Ovary (tissue), 9 donors: Measurements from ENCODE around the gene ZNF460. TPM values are rescaled to one million over a fixed set of nuclear protein-coding genes. Genes with fewer than 3 reads are reported as not detected.

Experiments used
- DNase-seq, 5 donors: peaks; one replicate each; pipeline ENCODE4 v3.0.0-alpha.2; 2019 to 2020
- H3K27ac ChIP-seq, 2 donors: fragments of 200-600 bp; one replicate each; pipeline versions ENCODE4 v1.5.1 to v1.8.0; 2019 to 2022
- H3K27me3 ChIP-seq: fragments of 200-600 bp; one replicate; pipeline ENCODE4 v1.8.0; 2022
- H3K36me3 ChIP-seq: fragments of 200-600 bp; sonication (generic); one replicate; pipeline ENCODE4 v1.5.1; 2019
- H3K4me1 ChIP-seq: one replicate; pipeline ENCODE4 v1.8.1; 2013; ENCODE audit warnings: mild to moderate bottlenecking, moderate library complexity; ENCODE audit not compliant: insufficient read depth
- H3K4me3 ChIP-seq: fragments of 200-600 bp; sonication (generic); one replicate; pipeline ENCODE4 v1.5.1; 2017
- H3K9me3 ChIP-seq, 2 donors: fragments of 200-600 bp in 1 of 2; sonication (generic) in 1 of 2; one replicate each; pipeline versions ENCODE4 v1.5.1 to v1.8.1; 2013 to 2019; ENCODE audit warnings: mild to moderate bottlenecking in 1 of 2, moderate library complexity in 1 of 2
- CTCF ChIP-seq, 3 donors: fragments of 450-650 bp in 2 of 3; fragments of 200-600 bp in 1 of 3; IDR thresholded peaks; one replicate each; pipeline versions ENCODE4 v1.5.1 to v1.8.0; 2016 to 2022; ENCODE audit warnings: antibody characterized with exemption in 3 of 3, mild to moderate bottlenecking in 1 of 3
- EP300 ChIP-seq: sonication (generic); formaldehyde crosslinking; IDR thresholded peaks from one replicate; pipeline ENCODE4 v1.6.1; 2017; ENCODE audit warnings: antibody characterized with exemption
- POLR2A ChIP-seq: fragments of 450-650 bp; IDR thresholded peaks from one replicate; pipeline ENCODE4 v1.6.1; 2017; ENCODE audit warnings: antibody characterized with exemption, mild to moderate bottlenecking, moderate library complexity
- WGBS, 3 donors: extraction: QIAGEN DNeasy Blood & Tissue Kit in 1 of 3; methylation state at CpG; one replicate each; pipeline versions ENCODE4 v1.1.5 to v1.1.7; 2013 to 2017; 5-methylcytosine and 5-hydroxymethylcytosine counted together
- intact Hi-C, 4 donors: fragments of 100-400 bp; cut with DNase I; formaldehyde crosslinking; loops; one replicate each; pipeline versions ENCODE4 v1.11.0 to v1.15.1; 2022 to 2023
- polyA plus RNA-seq, 2 donors: library from polyadenylated mRNA; stranded (reverse); fragments of 200-250 nt in 1 of 2; fragments of 350-450 nt in 1 of 2; fragmentation: Illumina TruSeq in 1 of 2; extraction: RNeasy Lipid Tissue Mini Kit (QIAGEN cat#74804) in 1 of 2; gene quantifications; one replicate each; pipeline ENCODE4 v1.2.3, GENCODE V29; 2013 to 2014
- total RNA-seq, 7 donors: library from RNA; depleted of rRNA in 2 of 7; stranded (reverse); fragments of >200 nt in 2 of 7; fragmentation: NEBNext Ultra II Directional in 3 of 7; extraction: Animal tissue kit (Norgen Biotek cat#: 25700) in 3 of 7; gene quantifications; one replicate each; pipeline versions ENCODE4 v1.1.0 to v1.2.4, GENCODE V29; 2016 to 2023
- donor health status: DM: no; HTN: no; CAD: no; lungs with moderate emphysema.
- donor health status: DM: no; HTN: no; CAD: no.
- donor health status: Bipolar disorder and iron deficiency.
- donor health status: DM: yes; HTN: yes; CAD: no.
- donor health status: DM: no; HTN: no; CAD: no.
- donor health status: DM: yes; HTN: yes; CAD: no.

Gene ZNF460
- total and polyA plus RNA-seq, 9 donors: 3.0 to 103 (median 61.9) TPM

DNA sequence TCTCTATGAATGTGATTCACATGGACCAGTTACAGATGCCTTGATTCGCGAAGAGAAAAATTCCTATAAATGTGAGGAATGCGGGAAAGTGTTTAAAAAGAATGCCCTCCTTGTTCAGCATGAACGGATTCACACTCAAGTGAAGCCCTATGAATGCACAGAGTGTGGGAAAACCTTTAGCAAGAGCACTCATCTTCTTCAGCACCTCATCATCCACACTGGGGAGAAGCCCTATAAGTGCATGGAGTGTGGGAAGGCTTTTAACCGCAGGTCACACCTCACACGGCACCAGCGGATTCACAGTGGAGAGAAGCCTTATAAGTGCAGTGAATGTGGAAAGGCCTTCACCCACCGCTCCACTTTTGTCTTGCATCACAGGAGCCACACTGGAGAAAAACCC is 47.7 kb downstream of the ZNF460 start:
- H3K36me3 ChIP-seq: peaks cover 12% of the 10 kb centered on the region

DNA sequence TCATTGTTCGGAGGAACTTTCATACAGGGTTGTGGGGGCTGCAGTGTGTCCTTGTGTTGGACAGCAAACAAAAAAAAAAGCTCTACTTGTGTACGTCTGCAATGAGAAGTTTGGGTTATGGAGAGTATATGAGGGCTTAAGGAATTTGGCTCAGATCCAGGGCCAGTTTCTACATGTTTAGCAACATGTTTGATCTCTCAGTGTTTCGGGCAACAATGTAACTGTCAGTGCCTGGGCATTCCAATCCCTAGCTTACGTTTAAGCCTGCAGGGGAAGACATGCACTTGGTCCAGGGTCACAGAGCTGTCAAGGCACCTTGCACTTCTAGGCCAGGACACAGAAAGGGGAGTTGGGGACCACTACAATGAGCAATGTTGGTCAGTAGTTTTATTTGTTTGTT is 53.9 kb downstream of the ZNF460 start:
- H3K36me3 ChIP-seq: no peaks in the 10 kb centered on the region
- H3K27me3 ChIP-seq: no peaks in the 10 kb centered on the region
- DNase-seq: no peak
- TF ChIP-seq EP300: no peak
- H3K4me3 ChIP-seq: no peak overlapping the region
- intact Hi-C loops: no loop called here
- 68 to 72% (median 69%) methylated on average over 4 of the region's 4 CpGs for WGBS, 3 donors
- peaks cover under 1 to 3% of the 10 kb centered on the region in 2 donors for H3K9me3 ChIP-seq
- no peak overlapping the region for H3K27ac ChIP-seq
- no peaks in the 10 kb centered on the region for H3K4me1 ChIP-seq

More for the DNA sequence above, 47.7 kb downstream of the ZNF460 start:
- Histone ChIP-seq H3K9me3 (peaks cover 17 to 59% of the 10 kb centered on the region in 2 donors), H3K27ac (no peak overlapping the region), H3K27me3 (no peaks in the 10 kb centered on the region), H3K4me3 (no peak overlapping the region), H3K4me1 (no peaks in the 10 kb centered on the region)
- intact Hi-C loops: no loop called here
- TF ChIP-seq CTCF (IDR thresholded peaks at IDR 0.05) (no peak), POLR2A (no peak), EP300 (no peak)
- DNase-seq: no peak
- 95 to 96% (median 96%) methylated on average over 8 of the region's 8 CpGs for WGBS, 3 donors

DNA sequence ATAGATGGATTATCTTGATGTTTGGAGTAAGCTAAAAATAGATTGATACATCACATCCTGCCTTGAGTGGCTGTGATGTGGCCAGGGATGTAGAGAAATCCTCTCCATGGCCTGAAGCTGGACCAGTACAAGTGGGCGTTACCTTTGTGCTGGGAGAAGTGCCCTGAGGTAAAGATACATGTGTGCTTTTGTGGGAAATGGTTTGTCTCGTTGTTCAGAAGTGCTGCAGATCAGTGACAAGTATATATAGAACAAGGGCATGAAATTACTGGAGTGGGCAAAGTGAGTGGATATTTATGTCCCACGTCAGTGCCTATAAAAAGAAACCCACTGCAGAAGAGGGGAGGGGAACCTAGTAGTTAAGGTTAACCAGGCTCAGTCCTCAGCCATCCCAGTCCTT is 58.6 kb downstream of the ZNF460 start:
- Histone ChIP-seq H3K4me3 (no peak overlapping the region), H3K4me1 (no peaks in the 10 kb centered on the region), H3K9me3 (no peaks in the 10 kb centered on the region), H3K36me3 (no peaks in the 10 kb centered on the region), H3K27ac (no peak overlapping the region), H3K27me3 (no peaks in the 10 kb centered on the region)
- TF ChIP-seq CTCF (IDR thresholded peaks at IDR 0.05): no peak
- TF ChIP-seq POLR2A: no peak
- TF ChIP-seq EP300: no peak
- DNase-seq: no peak
- WGBS, 3 donors: 62 to 70% (median 63%) methylated on average over 3 of the region's 3 CpGs
- intact Hi-C loops: no loop called here

DNA sequence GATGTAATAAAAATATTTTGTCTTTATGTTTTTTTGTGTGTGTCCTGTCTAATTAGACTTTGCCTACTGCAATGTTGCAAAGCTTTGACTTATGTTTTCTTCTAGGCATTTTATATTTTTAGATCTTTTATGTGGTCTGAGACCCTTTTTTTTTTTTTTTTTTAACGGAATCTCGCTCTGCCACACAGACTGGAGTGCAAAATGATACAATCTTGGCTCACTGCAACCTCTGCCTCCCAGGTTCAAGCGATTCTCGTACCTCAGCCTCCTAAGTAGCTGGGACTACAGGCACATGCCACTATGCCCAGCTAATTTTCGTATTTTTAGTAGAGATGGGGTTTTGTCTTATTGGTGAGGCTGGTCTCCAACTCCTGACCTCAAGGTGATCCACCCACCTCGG is 62.3 kb downstream of the ZNF460 start:
- no peaks in the 10 kb centered on the region for H3K9me3 ChIP-seq
- intact Hi-C loops: no loop called here
- 67 to 77% (median 73%) methylated on average over 6 of the region's 6 CpGs for WGBS, 3 donors

More for the DNA sequence above, 62.3 kb downstream of the ZNF460 start:
- Histone ChIP-seq H3K4me1 (no peaks in the 10 kb centered on the region), H3K36me3 (no peaks in the 10 kb centered on the region), H3K27me3 (no peaks in the 10 kb centered on the region), H3K27ac (no peak overlapping the region), H3K4me3 (no peak overlapping the region)
- TF ChIP-seq EP300: no peak
- no peak for TF ChIP-seq CTCF (IDR thresholded peaks at IDR 0.05)
- TF ChIP-seq POLR2A: no peak
- DNase-seq: no peak

Other genes with a start within 250 kb of the ZNF460 start
- not detected for gene USP29, start 160.5 kb upstream of the ZNF460 start, total RNA-seq
- gene USP29, start 160.5 kb upstream of the ZNF460 start, polyA plus RNA-seq: not detected
- gene ZIM3, start 135.3 kb upstream of the ZNF460 start, total RNA-seq: not detected
- gene ZIM3, start 135.3 kb upstream of the ZNF460 start, polyA plus RNA-seq: not detected
- not detected for gene DUXA, start 113.0 kb upstream of the ZNF460 start, total RNA-seq
- gene DUXA, start 113.0 kb upstream of the ZNF460 start, polyA plus RNA-seq: not detected
- gene ZNF264, start 89.0 kb upstream of the ZNF460 start, total RNA-seq: 10 to 100 TPM; 28.6 to 56.6 (median 46.4) TPM
- gene ZNF264, start 89.0 kb upstream of the ZNF460 start, polyA plus RNA-seq: 10 to 100 TPM in 1 of 2 donors, 1 to 10 TPM in 1; 7.0 to 18.6 TPM
- gene AURKC, start 49.5 kb upstream of the ZNF460 start, total RNA-seq: under 1 TPM in 4 of 7 donors, not detected in 3; 0.60 to 0.87 (median 0.79) TPM
- 1 to 10 TPM in 1 of 2 donors, under 1 TPM in 1; 0.45 to 1.9 TPM for gene AURKC, start 49.5 kb upstream of the ZNF460 start, polyA plus RNA-seq
- gene ZNF805, start 39.9 kb upstream of the ZNF460 start, total RNA-seq: 10 to 100 TPM; 10.8 to 27.8 (median 19.4) TPM
- 1 to 10 TPM; 1.7 to 4.5 TPM for gene ZNF805, start 39.9 kb upstream of the ZNF460 start, polyA plus RNA-seq
- 10 to 100 TPM in 4 of 7 donors, 1 to 10 TPM in 3; 4.9 to 12.9 (median 10.5) TPM for gene ZNF543, start 40.0 kb downstream of the ZNF460 start, total RNA-seq
- gene ZNF543, start 40.0 kb downstream of the ZNF460 start, polyA plus RNA-seq: 1 to 10 TPM; 4.0 to 4.9 TPM
- 10 to 100 TPM in 3 of 7 donors, 1 to 10 TPM in 4; 3.0 to 13.0 (median 9.1) TPM for gene ZNF304, start 70.8 kb downstream of the ZNF460 start, total RNA-seq
- gene ZNF304, start 70.8 kb downstream of the ZNF460 start, polyA plus RNA-seq: 10 to 100 TPM in 1 of 2 donors, 1 to 10 TPM in 1; 4.8 to 12.5 TPM
- 10 to 100 TPM in 6 of 7 donors, 1 to 10 TPM in 1; 9.1 to 23.6 (median 11.6) TPM for gene TRAPPC2B, start 83.1 kb downstream of the ZNF460 start, total RNA-seq
- gene TRAPPC2B, start 83.1 kb downstream of the ZNF460 start, polyA plus RNA-seq: 10 to 100 TPM; 10.3 to 25.1 TPM
- 1 to 10 TPM; 1.2 to 4.7 (median 3.0) TPM for gene ZNF547, start 83.1 kb downstream of the ZNF460 start, total RNA-seq
- gene ZNF547, start 83.1 kb downstream of the ZNF460 start, polyA plus RNA-seq: 1 to 10 TPM; 1.8 to 2.9 TPM
- 10 to 100 TPM; 14.5 to 28.2 (median 24.4) TPM for gene ZNF548, start 109.4 kb downstream of the ZNF460 start, total RNA-seq
- gene ZNF548, start 109.4 kb downstream of the ZNF460 start, polyA plus RNA-seq: 10 to 100 TPM; 13.4 to 13.7 TPM
- 10 to 100 TPM in 6 of 7 donors, 1 to 10 TPM in 1; 5.4 to 22.4 (median 18.7) TPM for gene ZNF17, start 130.7 kb downstream of the ZNF460 start, total RNA-seq
- gene ZNF17, start 130.7 kb downstream of the ZNF460 start, polyA plus RNA-seq: 1 to 10 TPM; 6.3 to 7.2 TPM
- gene ZNF749, start 154.8 kb downstream of the ZNF460 start, total RNA-seq: 10 to 100 TPM in 4 of 7 donors, 1 to 10 TPM in 3; 7.5 to 21.7 (median 10.8) TPM
- 10 to 100 TPM in 1 of 2 donors, 1 to 10 TPM in 1; 4.0 to 12.9 TPM for gene ZNF749, start 154.8 kb downstream of the ZNF460 start, polyA plus RNA-seq
- gene VN1R1, start 176.7 kb downstream of the ZNF460 start, total RNA-seq: 1 to 10 TPM in 5 of 7 donors, under 1 TPM in 2; 0.60 to 2.2 (median 1.3) TPM
- under 1 TPM; 0.38 to 0.50 TPM for gene VN1R1, start 176.7 kb downstream of the ZNF460 start, polyA plus RNA-seq
- 10 to 100 TPM in 6 of 7 donors, 1 to 10 TPM in 1; 6.5 to 23.0 (median 15.8) TPM for gene ZNF772, start 197.1 kb downstream of the ZNF460 start, total RNA-seq
- 1 to 10 TPM; 3.3 to 6.8 TPM for gene ZNF772, start 197.1 kb downstream of the ZNF460 start, polyA plus RNA-seq
- 10 to 100 TPM in 6 of 7 donors, 1 to 10 TPM in 1; 6.8 to 14.7 (median 12.1) TPM for gene ZNF419, start 207.3 kb downstream of the ZNF460 start, total RNA-seq
- gene ZNF419, start 207.3 kb downstream of the ZNF460 start, polyA plus RNA-seq: 1 to 10 TPM; 7.2 to 8.5 TPM
- gene ZNF773, start 219.5 kb downstream of the ZNF460 start, total RNA-seq: 10 to 100 TPM in 4 of 7 donors, 1 to 10 TPM in 3; 8.1 to 16.3 (median 10.5) TPM
- 1 to 10 TPM; 6.8 to 8.6 TPM for gene ZNF773, start 219.5 kb downstream of the ZNF460 start, polyA plus RNA-seq
- 10 to 100 TPM in 4 of 7 donors, 1 to 10 TPM in 3; 3.9 to 11.9 (median 10.1) TPM for gene ZNF549, start 246.9 kb downstream of the ZNF460 start, total RNA-seq
- 1 to 10 TPM; 4.0 to 8.1 TPM for gene ZNF549, start 246.9 kb downstream of the ZNF460 start, polyA plus RNA-seq